GM21737 (cell line): Measurements from ENCODE around the gene CAB39.

Experiments used
- ATAC-seq: cut with Tn5 transposase; IDR thresholded peaks from one replicate; pipeline ENCODE4 v1.9.1; 2021; ENCODE audit warnings: mild to moderate bottlenecking, moderate library complexity; ENCODE audit not compliant: unreplicated experiment

CAB39 gene

GRCh38 chr2:230849633-230850357 is 137.2 kb downstream of the CAB39 start:
- no peak for ATAC-seq

GRCh38 chr2:230850358-230850658 is 137.7 kb downstream of the CAB39 start:
- ATAC-seq = no peak

GRCh38 chr2:230852113-230852512 is 139.5 kb downstream of the CAB39 start:
- no peak for ATAC-seq

- no peak for ATAC-seq
These were observed 149.1 kb downstream of the CAB39 start for GRCh38 chr2:230861552-230862255.

GRCh38 chr2:230862292-230862691 is 149.7 kb downstream of the CAB39 start:
- ATAC-seq = no peak

GRCh38 chr2:230863031-230863430 is 150.4 kb downstream of the CAB39 start:
- no peak for ATAC-seq

- ATAC-seq = no peak
These were observed 150.9 kb downstream of the CAB39 start for GRCh38 chr2:230863442-230864121.

GRCh38 chr2:230864122-230864604 is 151.5 kb downstream of the CAB39 start:
- no peak for ATAC-seq

- ATAC-seq = peak; percentile 59
These were observed 152.1 kb downstream of the CAB39 start, which contains the start of gene ITM2C for GRCh38 chr2:230864605-230865306. Gene ITM2C, plus strand, starts transcription at chr2:230864942. Its CDS starts 84 bp downstream, at chr2:230865026.

GRCh38 chr2:230865307-230865765 is 152.7 kb downstream of the CAB39 start:
- no peak for ATAC-seq

- ATAC-seq = no peak
These were observed 153.4 kb downstream of the CAB39 start for GRCh38 chr2:230865766-230866755.

GRCh38 chr2:230866756-230867523 is 154.3 kb downstream of the CAB39 start:
- ATAC-seq = no peak

- no peak for ATAC-seq
These were observed 155.7 kb downstream of the CAB39 start for GRCh38 chr2:230868161-230868946.

- no peak for ATAC-seq
These were observed 156.6 kb downstream of the CAB39 start for GRCh38 chr2:230868947-230869913.

GRCh38 chr2:230869914-230870543 is 157.4 kb downstream of the CAB39 start:
- no peak for ATAC-seq
